WERI-Rb-1 (cell line): ENCODE results near the gene SHANK3.

Experiments
- DNase-seq: peaks from one replicate; pipeline ENCODE4 v3.0.0-alpha.2; 2020
- H3K27ac ChIP-seq: fragments of 250-450 bp; sonication (Bioruptor Pico); 2 replicates; pipeline ENCODE4 v1.5.1; 2020; ENCODE audit warnings: mild to moderate bottlenecking, moderate library complexity
- H3K27me3 ChIP-seq: fragments of 250-450 bp; sonication (Bioruptor Pico); 2 replicates; pipeline ENCODE4 v1.5.1; 2021; ENCODE audit warnings: mild to moderate bottlenecking, low read depth, moderate library complexity; ENCODE audit not compliant: insufficient read depth, severe bottlenecking
- H3K36me3 ChIP-seq: fragments of 250-450 bp; sonication (Bioruptor Pico); 2 replicates; pipeline ENCODE4 v1.5.1; 2020; ENCODE audit warnings: mild to moderate bottlenecking, moderate library complexity
- H3K4me3 ChIP-seq: 2 replicates; pipeline ENCODE4 v1.5.1; 2011; ENCODE audit warnings: low read depth, mild to moderate bottlenecking, control low read depth, low read length
- H3K9me3 ChIP-seq: fragments of 250-450 bp; sonication (Bioruptor Pico); 2 replicates; pipeline ENCODE4 v1.5.1; 2021; ENCODE audit warnings: mild to moderate bottlenecking, moderate library complexity; ENCODE audit not compliant: severe bottlenecking
- TF ChIP-seq, protein P1 (sequence below): IDR thresholded peaks from 2 replicates; pipeline ENCODE4 v1.5.1; 2011; ENCODE audit warnings: low read depth, mild to moderate bottlenecking, control low read depth, inconsistent platforms, low read length

Gene SHANK3

GRCh38 chr22:50672471-50673230, at the start of gene SHANK3:
TSS of gene SHANK3 (plus strand) at chr22:50672823.
- Histone ChIP-seq H3K4me3 (peak within 1 kb of the TSS; percentile 37), H3K27me3 (peaks cover 3% of the 10 kb centered on the region), H3K27ac (no peak within 1 kb of the TSS), H3K36me3 (no peaks in the 10 kb centered on the region), H3K9me3 (no peaks in the 10 kb centered on the region)
- TF ChIP-seq, protein P1, sequence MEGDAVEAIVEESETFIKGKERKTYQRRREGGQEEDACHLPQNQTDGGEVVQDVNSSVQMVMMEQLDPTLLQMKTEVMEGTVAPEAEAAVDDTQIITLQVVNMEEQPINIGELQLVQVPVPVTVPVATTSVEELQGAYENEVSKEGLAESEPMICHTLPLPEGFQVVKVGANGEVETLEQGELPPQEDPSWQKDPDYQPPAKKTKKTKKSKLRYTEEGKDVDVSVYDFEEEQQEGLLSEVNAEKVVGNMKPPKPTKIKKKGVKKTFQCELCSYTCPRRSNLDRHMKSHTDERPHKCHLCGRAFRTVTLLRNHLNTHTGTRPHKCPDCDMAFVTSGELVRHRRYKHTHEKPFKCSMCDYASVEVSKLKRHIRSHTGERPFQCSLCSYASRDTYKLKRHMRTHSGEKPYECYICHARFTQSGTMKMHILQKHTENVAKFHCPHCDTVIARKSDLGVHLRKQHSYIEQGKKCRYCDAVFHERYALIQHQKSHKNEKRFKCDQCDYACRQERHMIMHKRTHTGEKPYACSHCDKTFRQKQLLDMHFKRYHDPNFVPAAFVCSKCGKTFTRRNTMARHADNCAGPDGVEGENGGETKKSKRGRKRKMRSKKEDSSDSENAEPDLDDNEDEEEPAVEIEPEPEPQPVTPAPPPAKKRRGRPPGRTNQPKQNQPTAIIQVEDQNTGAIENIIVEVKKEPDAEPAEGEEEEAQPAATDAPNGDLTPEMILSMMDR: no peak
- DNase-seq: no peak

DNA sequence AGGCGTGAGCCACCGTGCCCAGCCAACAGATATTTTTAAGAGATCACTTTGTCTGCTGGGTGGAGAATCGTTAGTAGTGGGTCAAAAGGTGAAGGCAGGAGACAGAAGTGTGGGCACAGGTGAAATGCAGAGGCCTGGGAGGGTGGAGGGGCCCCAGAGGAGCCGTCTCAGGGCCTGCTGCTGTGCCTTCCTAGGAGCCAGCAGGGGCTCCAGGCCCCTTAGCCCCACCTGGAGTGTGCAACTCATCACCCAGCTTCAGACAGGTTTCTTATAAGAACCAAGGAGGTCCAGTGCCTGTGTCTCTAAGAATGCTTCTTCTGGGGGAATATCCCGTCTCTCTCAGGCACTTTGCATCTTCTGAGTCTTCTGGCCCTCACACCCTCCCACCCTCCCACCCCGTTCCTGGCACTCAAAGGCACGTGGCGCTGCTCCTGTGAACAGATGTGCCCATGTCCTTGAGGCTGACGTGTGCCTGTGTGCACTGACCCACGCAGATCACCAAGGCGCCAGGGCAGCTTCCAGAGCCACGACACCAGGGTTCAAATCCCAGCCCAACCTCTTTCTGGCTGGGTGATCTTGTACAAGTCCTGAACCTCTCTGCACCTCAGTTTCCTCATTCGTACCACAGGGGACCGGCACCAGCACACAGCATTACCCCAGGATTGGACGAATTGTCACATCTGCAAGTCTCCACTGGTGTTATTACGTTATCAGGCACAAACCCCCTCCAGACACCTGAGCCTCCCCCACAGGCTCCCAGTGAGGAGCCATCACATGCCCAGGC, 48.1 kb upstream of the SHANK3 start:
- Histone ChIP-seq H3K27ac (no peak overlapping the region), H3K9me3 (no peaks in the 10 kb centered on the region), H3K4me3 (no peak overlapping the region), H3K27me3 (no peaks in the 10 kb centered on the region), H3K36me3 (peaks cover 2% of the 10 kb centered on the region; the same call in 1 of the 2 replicates)
- TF ChIP-seq, protein P1: no peak
- no peak for DNase-seq

DNA sequence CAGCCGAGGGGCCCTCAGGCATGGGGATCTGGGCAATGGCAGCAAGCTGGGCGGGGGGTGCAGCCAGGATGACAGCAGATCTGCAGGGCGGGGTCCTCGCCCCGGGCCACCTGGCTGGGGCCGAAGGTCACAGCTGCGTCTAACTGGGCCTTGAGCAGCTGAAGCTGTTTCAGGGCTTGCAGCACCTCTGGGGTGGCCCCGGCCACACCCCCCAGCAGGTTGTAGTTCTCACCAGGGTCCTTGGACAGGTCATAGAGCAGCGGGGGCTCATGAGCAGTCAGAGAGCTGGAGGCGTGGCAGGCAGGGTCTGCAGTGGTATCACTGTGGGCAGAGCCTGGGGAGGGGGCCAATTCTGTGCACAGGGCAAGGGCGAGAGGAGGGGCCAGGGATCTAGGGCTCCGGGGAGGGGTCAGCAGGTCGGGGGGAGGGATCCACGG, 47.5 kb upstream of the SHANK3 start:
- Histone ChIP-seq H3K27me3 (no peaks in the 10 kb centered on the region), H3K27ac (no peak overlapping the region), H3K9me3 (no peaks in the 10 kb centered on the region), H3K36me3 (peaks cover 2% of the 10 kb centered on the region; the same call in 1 of the 2 replicates), H3K4me3 (no peak overlapping the region)
- TF ChIP-seq, protein P1: no peak
- DNase-seq: no peak

GRCh38 chr22:50625568-50626313, 46.9 kb upstream of the SHANK3 start:
- TF ChIP-seq, protein P1: peak; percentile 57; the same call in 1 of the 2 replicates
- no peaks in the 10 kb centered on the region for H3K27me3 ChIP-seq
- H3K27ac ChIP-seq: no peak overlapping the region
- no peak overlapping the region for H3K4me3 ChIP-seq
- peaks cover 2% of the 10 kb centered on the region; the same call in 1 of the 2 replicates for H3K36me3 ChIP-seq
- no peaks in the 10 kb centered on the region for H3K9me3 ChIP-seq
- DNase-seq: no peak

DNA sequence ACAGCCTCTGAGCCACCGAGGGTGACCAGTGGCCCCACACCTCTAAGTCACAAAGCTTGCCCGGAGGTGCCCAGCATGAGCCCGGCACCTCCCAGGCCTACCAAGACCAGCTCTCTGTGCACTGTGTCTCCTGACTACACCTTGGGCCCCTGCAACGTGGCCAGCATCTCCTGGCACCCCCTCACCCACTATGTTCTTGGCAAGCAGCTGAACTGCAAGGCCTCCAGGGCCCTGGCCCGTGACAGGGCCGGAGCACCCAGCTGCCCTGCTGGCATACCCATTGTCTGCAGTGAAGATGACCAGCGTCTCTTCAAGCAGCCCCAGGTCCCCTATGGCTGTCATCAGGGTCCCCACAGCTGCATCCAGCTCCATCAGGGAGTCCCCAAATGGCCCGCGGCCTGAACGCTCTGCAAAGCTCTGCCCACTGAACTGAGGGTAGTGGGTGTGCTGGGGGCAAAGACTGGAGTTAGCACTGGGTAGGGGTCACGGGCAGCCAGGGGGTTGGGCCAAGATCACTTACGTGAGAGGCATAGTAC, 46.2 kb upstream of the SHANK3 start:
- Histone ChIP-seq H3K27me3 (no peaks in the 10 kb centered on the region), H3K9me3 (no peaks in the 10 kb centered on the region), H3K4me3 (no peak overlapping the region), H3K36me3 (peaks cover 2% of the 10 kb centered on the region; the same call in 1 of the 2 replicates), H3K27ac (no peak overlapping the region)
- TF ChIP-seq, protein P1: no peak; the same call in 1 of the 2 replicates
- DNase-seq: no peak
